ENCODE data around the gene ZDHHC9. TPM values are rescaled to one million over a fixed set of nuclear protein-coding genes. Genes with fewer than 3 reads are reported as not detected.

The ZDHHC9 gene
- total RNA-seq, 1 experiment from 2014 or later: 17.1 TPM

GRCh38 chrX:129759576-129760061 lies 84.1 kb downstream of the ZDHHC9 start:
- Histone ChIP-seq H3K4me1 (ENCODE audit: insufficient read depth, low read length, poor library complexity, severe bottlenecking) (no peaks in the 10 kb centered on the region), H3K9me3 (ENCODE audit: low read depth, low read length, poor library complexity, severe bottlenecking) (no peaks in the 10 kb centered on the region), H3K27ac (ENCODE audit: low read depth, low read length, poor library complexity, severe bottlenecking) (no peak overlapping the region), H3K27me3 (replicated peaks; ENCODE audit: insufficient read depth, low read depth, low read length, poor library complexity) (no peaks in the 10 kb centered on the region), H3K36me3 (ENCODE audit: insufficient read depth, low read length, poor library complexity, severe bottlenecking) (no peaks in the 10 kb centered on the region), H3K4me3 (ENCODE audit: low read depth, low read length, poor library complexity, severe bottlenecking) (no peak overlapping the region)
- POLR2A ChIA-PET (ENCODE audit: low non-redundant PET): no interaction called here
- CTCF ChIA-PET: no interaction called here
- TF ChIP-seq CTCF (conservative IDR thresholded peaks at IDR 0.05; ENCODE audit: low read depth, low read length) (no peak), EZH2 (IDR thresholded peaks at IDR 0.05; ENCODE audit: borderline replicate concordance, low read depth, low read length, poor library complexity, severe bottlenecking) (no peak)
- no peak for DNase-seq (ENCODE audit: low spot score)
- BruUV-seq (replicated peaks): no TSS peak
- intact Hi-C loops (cut with micrococcal nuclease; ENCODE audit: unreplicated experiment): no loop called here

DNA sequence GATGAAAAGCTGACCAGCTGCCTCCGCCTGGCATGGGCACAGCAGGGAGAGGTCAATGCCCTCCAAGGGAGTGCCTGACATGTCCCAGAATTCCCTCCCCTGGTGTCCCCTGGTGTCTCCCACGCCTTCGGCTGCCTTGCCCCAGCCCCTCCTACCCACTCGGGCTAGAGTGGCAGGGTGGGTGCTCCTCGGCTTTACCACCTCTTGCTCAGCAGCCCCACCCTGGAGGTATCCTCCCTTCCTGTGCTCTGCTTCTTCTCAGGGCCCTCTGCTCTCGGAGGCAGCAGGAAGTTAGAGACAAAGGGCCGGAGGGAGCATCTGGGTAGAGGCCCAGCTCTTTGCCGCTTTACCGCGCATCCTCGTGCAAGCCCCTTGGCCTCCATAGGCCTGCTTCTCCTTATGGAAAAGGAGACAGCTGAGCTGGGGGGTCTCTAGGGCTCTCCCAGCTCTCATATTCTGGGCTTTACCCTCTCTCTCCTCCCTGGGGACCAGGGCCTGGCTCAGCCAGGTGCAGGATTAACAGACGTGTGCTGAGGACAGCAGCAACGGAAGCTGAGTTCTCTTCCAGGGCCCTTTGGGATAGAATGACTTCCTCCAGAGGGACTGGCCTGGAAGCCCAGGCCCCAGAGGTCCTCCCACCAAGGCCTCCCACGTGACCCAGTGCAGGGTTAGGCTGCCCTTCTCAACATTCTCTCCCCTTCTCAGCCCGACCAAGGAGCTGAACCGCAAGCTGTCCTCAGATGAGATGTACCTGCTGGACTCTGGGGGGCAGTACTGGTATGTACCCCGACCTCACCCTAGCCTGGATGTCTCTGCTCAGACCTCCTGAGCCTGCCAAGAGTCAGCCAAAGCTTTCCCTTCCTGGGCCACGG lies 87.7 kb downstream of the ZDHHC9 start:
- no peaks in the 10 kb centered on the region for H3K9me3 ChIP-seq (ENCODE audit: low read depth, low read length, poor library complexity, severe bottlenecking)
- DNase-seq (ENCODE audit: low spot score): no peak
- no TSS peak for BruUV-seq (replicated peaks)
- POLR2A ChIA-PET (ENCODE audit: low non-redundant PET): no interaction called here
- H3K4me1 ChIP-seq (ENCODE audit: insufficient read depth, low read length, poor library complexity, severe bottlenecking): no peaks in the 10 kb centered on the region
- H3K36me3 ChIP-seq (ENCODE audit: insufficient read depth, low read length, poor library complexity, severe bottlenecking): no peaks in the 10 kb centered on the region
- H3K4me3 ChIP-seq (ENCODE audit: low read depth, low read length, poor library complexity, severe bottlenecking): no peak overlapping the region
- no peak overlapping the region for H3K27ac ChIP-seq (ENCODE audit: low read depth, low read length, poor library complexity, severe bottlenecking)
- no peaks in the 10 kb centered on the region for H3K27me3 ChIP-seq (replicated peaks; ENCODE audit: insufficient read depth, low read depth, low read length, poor library complexity)
- CTCF ChIA-PET: interaction anchor here (0.6 kb wide), 1 partner anchor 31 kb away, joined by 6 read pairs; no protein-coding TSS in a partner anchor
- intact Hi-C loops (cut with micrococcal nuclease; ENCODE audit: unreplicated experiment): no loop called here
- TF ChIP-seq CTCF (conservative IDR thresholded peaks at IDR 0.05; ENCODE audit: low read depth, low read length): no peak
- TF ChIP-seq EZH2 (IDR thresholded peaks at IDR 0.05; ENCODE audit: borderline replicate concordance, low read depth, low read length, poor library complexity, severe bottlenecking): no peak

GRCh38 chrX:129754056-129755024 lies 89.3 kb downstream of the ZDHHC9 start:
- H3K9me3 ChIP-seq (ENCODE audit: low read depth, low read length, poor library complexity, severe bottlenecking): no peaks in the 10 kb centered on the region
- no peaks in the 10 kb centered on the region for H3K4me1 ChIP-seq (ENCODE audit: insufficient read depth, low read length, poor library complexity, severe bottlenecking)
- CTCF ChIA-PET: no interaction called here
- no TSS peak for BruUV-seq (replicated peaks)
- POLR2A ChIA-PET (ENCODE audit: low non-redundant PET): no interaction called here
- TF ChIP-seq EZH2 (IDR thresholded peaks at IDR 0.05; ENCODE audit: borderline replicate concordance, low read depth, low read length, poor library complexity, severe bottlenecking) (no peak), CTCF (conservative IDR thresholded peaks at IDR 0.05; ENCODE audit: low read depth, low read length) (peak; percentile 47)
- intact Hi-C loops (cut with micrococcal nuclease; ENCODE audit: unreplicated experiment): no loop called here
- H3K27me3 ChIP-seq (replicated peaks; ENCODE audit: insufficient read depth, low read depth, low read length, poor library complexity): no peaks in the 10 kb centered on the region
- no peak overlapping the region for H3K27ac ChIP-seq (ENCODE audit: low read depth, low read length, poor library complexity, severe bottlenecking)
- no peak for DNase-seq (ENCODE audit: low spot score)
- H3K4me3 ChIP-seq (ENCODE audit: low read depth, low read length, poor library complexity, severe bottlenecking): no peak overlapping the region
- no peaks in the 10 kb centered on the region for H3K36me3 ChIP-seq (ENCODE audit: insufficient read depth, low read length, poor library complexity, severe bottlenecking)
